GM21529 (cell line): ENCODE measurements around the gene EXO1.
"Not testable (repeated sequence)": the region's sequence is repeated elsewhere in the genome, so short reads cannot be mapped to it uniquely, and the experiment has no call there.

Experiments used
- ATAC-seq: cut with Tn5 transposase; IDR thresholded peaks from one replicate; pipeline ENCODE4 v1.9.1; 2021; ENCODE audit not compliant: unreplicated experiment

Gene EXO1

GRCh38 chr1:241834733-241835377 lies 13.1 kb upstream of the EXO1 start:
- ATAC-seq, result no peak

GRCh38 chr1:241836941-241837340 lies 11.1 kb upstream of the EXO1 start:
- no peak for ATAC-seq

DNA sequence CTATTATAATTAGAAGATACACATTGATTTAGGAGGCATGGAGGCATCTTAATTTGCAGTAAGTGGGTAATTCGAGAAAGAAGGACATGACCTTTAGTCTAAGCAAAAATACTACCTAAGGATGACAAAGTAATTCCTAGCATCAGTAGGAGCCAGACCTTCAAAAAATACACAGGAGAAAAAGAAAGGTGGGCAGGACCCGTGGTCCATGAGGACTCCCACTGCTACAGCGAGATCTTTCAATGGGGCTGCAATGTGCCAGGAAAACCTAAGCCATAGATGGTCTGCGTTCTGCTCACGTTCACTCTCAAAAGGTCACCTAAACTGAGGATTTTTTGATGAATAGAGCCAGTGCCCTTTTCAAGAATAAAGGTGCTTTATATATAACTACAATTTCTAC lies 10.6 kb upstream of the EXO1 start:
- ATAC-seq, result no peak

GRCh38 chr1:241837901-241838300 lies 10.1 kb upstream of the EXO1 start:
- ATAC-seq, result no peak

DNA sequence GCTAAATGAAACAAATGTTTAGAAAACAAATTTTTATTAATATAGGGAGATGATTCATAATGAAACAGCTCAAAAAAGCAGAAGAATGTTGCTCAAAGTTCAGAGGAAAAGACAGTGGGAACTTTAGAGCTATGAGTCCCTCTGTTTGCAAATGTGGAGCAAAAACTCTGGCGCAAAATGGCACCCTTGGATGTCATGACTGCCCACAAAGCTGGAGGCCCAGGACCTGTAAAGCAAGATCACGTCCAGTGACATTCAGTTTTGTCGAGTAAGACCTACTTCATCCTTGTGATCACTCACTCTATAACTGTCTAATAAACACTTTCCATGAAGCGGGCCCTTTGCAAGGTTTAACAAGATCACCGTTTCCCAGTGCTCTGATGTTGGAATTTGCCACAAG lies 9.1 kb upstream of the EXO1 start:
- ATAC-seq, result peak; percentile 8

DNA sequence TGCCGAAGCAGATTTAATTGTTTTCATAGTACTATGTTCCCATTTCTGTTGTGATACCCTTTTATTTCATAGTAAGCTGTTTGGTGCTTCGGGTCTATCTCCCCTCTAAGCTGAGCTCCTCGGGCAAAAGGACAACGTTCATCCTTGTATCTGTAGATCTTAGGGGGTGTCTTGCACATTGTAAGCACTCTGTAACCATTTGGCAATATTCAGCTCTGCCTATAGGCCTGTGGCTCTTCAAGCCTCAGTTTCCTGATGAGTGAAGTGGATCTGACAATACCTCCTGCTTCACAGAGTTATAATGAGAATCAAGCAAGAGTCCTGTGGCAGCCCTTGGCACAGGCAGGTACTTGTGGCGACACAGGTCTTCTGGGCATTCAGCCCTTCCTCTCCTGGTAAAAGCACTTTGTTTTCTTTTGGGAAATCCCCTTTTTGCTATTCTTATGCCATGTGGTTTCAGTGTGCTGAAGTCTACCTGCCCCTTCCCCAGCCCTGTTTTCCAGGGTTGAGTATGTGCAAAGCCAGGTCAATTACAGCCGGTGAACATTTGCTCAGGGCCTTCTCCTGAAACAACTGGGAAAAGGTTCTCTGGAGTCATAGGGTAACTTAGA lies 8.5 kb upstream of the EXO1 start:
- peak; percentile 70 for ATAC-seq

- ATAC-seq, result no peak
Measured at GRCh38 chr1:241840164-241840563, 7.8 kb upstream of the EXO1 start.

- ATAC-seq, result no peak
Measured at GRCh38 chr1:241841691-241842090, 6.3 kb upstream of the EXO1 start.

DNA sequence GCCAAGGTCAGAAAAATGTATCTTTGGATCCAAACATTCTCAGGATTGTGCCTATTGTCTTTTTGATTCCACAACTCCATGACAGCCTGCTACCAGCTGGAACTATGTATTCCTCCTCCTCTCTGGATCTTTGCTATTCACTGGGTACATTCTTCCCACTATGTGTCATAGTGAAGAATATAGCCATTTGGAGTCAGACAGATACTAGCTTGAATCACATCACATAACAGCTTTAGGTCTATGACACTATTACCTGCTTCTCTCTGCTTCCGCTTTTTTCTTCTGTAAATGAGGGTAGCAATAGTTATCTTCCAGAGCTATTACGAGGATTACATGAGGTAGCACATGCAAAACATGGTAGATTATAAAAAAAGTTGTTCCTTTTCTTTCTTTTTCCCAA lies 5.4 kb upstream of the EXO1 start:
- no peak for ATAC-seq

GRCh38 chr1:241844593-241844992 lies 3.4 kb upstream of the EXO1 start:
- no peak for ATAC-seq

DNA sequence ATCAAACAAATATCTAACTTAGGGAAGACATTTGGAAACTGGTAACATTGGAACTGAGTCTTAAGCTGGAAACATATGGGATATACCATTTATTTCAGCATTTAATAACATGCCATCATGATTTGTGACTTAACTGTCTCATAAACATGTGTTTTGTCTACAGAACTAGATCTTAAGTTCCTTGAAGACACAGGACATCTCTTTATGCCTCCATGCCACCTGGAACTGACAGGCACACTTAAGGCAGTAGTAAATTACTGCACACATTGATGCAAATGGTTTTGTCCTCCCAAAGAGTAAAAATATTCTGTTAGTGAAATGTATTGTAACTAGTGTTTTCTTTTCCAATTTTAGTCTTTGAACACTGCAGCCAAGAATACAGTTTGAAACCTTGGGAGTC lies 1.6 kb upstream of the EXO1 start:
- no peak for ATAC-seq

DNA sequence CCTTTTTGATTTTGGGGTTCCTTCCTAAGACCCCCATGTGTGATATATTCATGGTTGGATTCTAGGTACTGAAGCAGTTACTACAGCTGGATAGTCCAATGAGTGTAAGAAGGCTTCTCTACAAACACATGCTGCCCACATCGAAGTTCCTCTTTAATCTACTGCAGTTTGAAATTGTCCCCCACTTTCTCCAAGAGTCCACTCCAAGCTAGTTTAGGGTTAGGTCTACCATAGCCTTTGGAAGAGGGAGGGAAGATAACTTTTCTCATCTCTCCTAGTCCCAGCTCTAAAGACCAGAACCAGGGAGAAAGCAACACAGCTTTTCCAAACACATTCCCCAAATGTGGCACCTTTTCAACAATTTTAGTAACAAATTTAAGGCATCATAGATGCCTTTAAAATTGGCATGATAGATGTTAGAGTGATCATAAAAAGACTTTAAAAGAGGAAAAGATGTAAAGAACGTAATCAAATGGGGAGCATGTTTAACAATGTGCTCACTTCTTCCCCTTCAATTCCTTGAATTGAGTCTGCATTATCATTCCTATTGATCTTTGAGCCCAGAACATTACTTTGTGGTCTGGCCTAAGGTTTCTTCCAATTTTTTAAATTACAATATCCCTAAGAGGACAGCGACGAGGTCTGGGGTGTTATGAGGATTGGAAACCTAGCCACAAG lies 1.0 kb upstream of the EXO1 start:
- no peak for ATAC-seq

- no peak for ATAC-seq
Measured at GRCh38 chr1:241847540-241847795, 536 bp upstream of the EXO1 start.

GRCh38 chr1:241848686-241849344 lies 811 bp downstream of the EXO1 start:
- peak; percentile 9 for ATAC-seq

GRCh38 chr1:241849345-241849695 lies 1.3 kb downstream of the EXO1 start:
- ATAC-seq, result no peak

GRCh38 chr1:241855545-241856140 lies 7.6 kb downstream of the EXO1 start:
- ATAC-seq, result not testable (repeated sequence)

DNA sequence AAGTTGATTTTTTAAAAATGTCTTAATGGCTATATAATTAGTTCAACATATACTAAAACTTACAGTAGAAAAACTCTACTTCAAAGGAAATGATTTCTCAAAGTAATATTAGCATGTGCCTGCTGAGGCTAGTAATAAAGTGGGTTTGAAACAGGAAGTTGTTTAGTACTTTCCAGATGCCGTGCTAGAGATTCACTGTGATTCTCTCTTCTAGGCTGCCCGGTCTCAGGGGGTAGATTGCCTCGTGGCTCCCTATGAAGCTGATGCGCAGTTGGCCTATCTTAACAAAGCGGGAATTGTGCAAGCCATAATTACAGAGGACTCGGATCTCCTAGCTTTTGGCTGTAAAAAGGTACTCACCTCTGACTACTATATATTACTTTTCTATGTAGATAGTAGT lies 9.1 kb downstream of the EXO1 start:
- peak; percentile 87 for ATAC-seq

DNA sequence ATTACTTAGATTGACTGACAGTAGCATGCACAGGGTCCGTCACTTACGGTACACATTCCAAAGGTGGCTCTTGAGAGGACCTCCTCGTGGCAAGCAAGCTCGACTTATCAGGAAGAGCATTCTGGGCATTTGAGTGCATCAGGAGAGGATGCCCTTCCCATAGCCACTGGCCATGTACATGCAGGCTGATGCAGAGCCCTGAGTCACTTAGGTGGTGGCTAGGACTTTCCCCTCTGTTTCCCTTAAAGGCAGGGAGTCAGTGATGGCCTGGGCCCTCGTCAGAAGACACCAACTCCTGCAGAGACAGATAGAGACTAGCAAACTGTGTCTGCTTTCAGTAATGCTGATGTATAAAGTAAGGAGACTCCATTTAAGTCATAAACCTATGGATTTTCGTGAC lies 12.9 kb downstream of the EXO1 start:
- ATAC-seq, result no peak

DNA sequence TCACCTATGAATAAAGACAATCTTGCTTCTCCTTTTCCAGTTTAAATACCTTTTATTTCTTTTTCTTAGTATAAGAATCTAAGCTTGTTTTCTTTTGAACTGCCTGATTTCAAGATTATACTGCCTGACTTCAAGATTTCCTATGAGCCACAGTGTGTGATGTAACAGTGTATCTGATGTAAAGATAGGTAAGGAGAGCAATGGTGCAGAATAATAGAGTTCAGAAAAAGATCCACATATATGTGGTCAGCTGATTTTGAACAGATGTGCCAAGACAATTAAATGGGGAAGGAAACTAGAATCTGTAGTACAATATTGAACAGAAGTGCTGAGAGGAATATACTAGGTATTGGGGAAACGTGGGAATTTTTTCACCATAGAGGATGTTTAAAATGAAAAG lies 21.0 kb downstream of the EXO1 start:
- no peak for ATAC-seq

- no peak for ATAC-seq
Measured at GRCh38 chr1:241870336-241870735, 22.3 kb downstream of the EXO1 start.

DNA sequence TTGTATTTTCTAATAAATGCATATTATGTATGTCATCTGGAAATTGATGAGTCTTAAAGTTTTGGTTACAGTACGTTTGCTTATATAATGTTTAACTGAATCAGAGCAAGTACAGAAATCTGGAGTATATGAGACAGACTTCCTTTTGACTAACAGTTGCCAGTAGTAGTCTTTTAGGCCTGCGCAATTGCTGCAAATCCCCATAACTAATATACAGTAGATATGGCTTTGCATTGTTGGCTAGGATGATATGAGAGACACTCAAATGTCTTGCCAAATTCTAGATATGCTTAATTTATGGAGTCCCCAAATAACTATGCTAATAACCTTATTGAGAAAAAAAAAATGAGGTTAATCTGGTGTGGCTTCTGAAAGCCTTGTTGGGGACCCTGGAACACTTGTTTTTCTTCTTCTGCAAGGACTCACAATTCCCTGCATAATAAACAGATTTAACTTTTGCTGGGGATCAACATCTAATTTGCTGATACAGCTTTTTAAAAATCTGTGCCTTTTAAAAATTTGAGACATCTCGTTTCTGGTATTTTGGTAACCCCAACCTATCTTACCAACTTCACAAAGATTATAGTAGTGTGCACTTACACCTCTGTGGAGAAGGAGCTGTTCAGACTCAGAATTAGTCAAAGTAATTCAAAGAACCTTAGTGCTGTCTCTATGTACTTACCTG lies 22.9 kb downstream of the EXO1 start:
- no peak for ATAC-seq
